ENCODE measurements around the gene CCL27. TPM values are rescaled to one million over a fixed set of nuclear protein-coding genes. Genes with fewer than 3 reads are reported as not detected.

Gene CCL27
- total RNA-seq, 1 experiment from 2014 or later = 0.68 TPM

DNA sequence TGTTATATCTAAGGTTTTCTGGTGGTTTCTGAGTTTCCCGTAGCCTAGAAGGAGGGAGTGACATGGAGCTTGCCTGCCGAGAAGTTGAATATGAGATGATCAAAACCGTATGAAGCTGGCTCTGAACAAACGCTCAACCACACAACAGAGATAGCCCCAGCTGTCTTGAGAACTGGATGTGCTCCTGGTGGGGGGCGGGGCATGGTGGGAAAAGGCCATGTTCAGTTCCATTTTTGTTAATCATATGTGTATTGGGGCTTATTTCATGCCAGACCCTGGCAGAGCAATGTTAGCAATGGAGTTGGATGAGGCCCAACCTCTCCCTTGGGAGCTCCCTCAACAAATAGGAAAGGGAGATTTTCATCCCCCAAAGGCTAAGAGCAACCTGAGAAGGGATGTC is 23.8 kb upstream of the CCL27 start:
- Mint-ChIP-seq H3K4me1 (peaks cover 16% of the 10 kb centered on the region), H3K27me3 (ENCODE audit: low read depth) (no peaks in the 10 kb centered on the region), H3K36me3 (no peaks in the 10 kb centered on the region), H3K4me3 (no peak overlapping the region), H3K27ac (no peak overlapping the region), H3K9me3 (no peaks in the 10 kb centered on the region)
- ChIA-PET CTCF (interaction anchor here (0.5 to 9.0 kb wide), 5 partner anchors 15 to 52 kb away, joined by 3 to 60 read pairs (median 3); no protein-coding TSS in a partner anchor), POLR2A (no interaction called here)
- ATAC-seq (no peak), DNase-seq (ENCODE audit: low spot score) (no peak)
- TF ChIP-seq EMX1 (CRISPR knock-in tag; IDR thresholded peaks at IDR 0.05) = no peak
- no peak for TF ChIP-seq CBFB (CRISPR knock-in tag; IDR thresholded peaks at IDR 0.05; ENCODE audit: low read depth)
- TF ChIP-seq, protein P1, sequence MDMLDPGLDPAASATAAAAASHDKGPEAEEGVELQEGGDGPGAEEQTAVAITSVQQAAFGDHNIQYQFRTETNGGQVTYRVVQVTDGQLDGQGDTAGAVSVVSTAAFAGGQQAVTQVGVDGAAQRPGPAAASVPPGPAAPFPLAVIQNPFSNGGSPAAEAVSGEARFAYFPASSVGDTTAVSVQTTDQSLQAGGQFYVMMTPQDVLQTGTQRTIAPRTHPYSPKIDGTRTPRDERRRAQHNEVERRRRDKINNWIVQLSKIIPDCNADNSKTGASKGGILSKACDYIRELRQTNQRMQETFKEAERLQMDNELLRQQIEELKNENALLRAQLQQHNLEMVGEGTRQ (CRISPR knock-in tag; IDR thresholded peaks at IDR 0.05) = no peak

DNA sequence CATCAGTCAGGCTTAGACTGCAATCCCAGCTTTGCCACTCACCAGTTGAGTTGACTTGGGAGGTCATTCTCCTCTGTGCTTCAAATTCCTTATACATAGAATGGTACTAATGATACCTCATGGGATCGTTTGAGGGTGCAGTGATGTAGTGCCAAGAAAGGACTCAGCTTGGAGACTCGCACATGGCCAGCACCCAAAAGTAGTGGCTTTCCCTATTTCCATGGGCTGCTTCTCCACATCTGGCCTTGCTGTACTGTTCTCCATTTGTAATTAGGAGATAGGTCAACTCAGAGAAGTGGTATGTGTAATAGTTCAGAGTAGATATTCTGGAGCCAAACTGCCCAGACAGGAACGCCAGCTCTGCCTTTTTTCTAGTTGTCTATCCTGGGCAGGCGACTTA is 23.1 kb upstream of the CCL27 start:
- H3K36me3 Mint-ChIP-seq = no peaks in the 10 kb centered on the region
- CTCF ChIA-PET = interaction anchor here (1.4 to 9.0 kb wide), 4 partner anchors 15 to 52 kb away, joined by 3 to 60 read pairs (median 13); no protein-coding TSS in a partner anchor
- H3K9me3 Mint-ChIP-seq = no peaks in the 10 kb centered on the region
- TF ChIP-seq GTF2I (CRISPR knock-in tag; conservative IDR thresholded peaks at IDR 0.05) = no peak
- TF ChIP-seq OVOL2 (CRISPR knock-in tag; IDR thresholded peaks at IDR 0.05; ENCODE audit: borderline replicate concordance) = no peak
- no peak for TF ChIP-seq ZNF121 (CRISPR knock-in tag; IDR thresholded peaks at IDR 0.05)
- TF ChIP-seq TCF7 (CRISPR knock-in tag; IDR thresholded peaks at IDR 0.05; ENCODE audit: low read depth) = no peak
- no peak for TF ChIP-seq JUN (CRISPR knock-in tag; IDR thresholded peaks at IDR 0.05)
- TF ChIP-seq, protein P2, sequence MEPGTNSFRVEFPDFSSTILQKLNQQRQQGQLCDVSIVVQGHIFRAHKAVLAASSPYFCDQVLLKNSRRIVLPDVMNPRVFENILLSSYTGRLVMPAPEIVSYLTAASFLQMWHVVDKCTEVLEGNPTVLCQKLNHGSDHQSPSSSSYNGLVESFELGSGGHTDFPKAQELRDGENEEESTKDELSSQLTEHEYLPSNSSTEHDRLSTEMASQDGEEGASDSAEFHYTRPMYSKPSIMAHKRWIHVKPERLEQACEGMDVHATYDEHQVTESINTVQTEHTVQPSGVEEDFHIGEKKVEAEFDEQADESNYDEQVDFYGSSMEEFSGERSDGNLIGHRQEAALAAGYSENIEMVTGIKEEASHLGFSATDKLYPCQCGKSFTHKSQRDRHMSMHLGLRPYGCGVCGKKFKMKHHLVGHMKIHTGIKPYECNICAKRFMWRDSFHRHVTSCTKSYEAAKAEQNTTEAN (CRISPR knock-in tag; IDR thresholded peaks at IDR 0.05) = no peak
- TF ChIP-seq TP53 (CRISPR knock-in tag; IDR thresholded peaks at IDR 0.05) = no peak
- TF ChIP-seq ETV6 (CRISPR knock-in tag; IDR thresholded peaks at IDR 0.05) = no peak
- TF ChIP-seq, protein P3, sequence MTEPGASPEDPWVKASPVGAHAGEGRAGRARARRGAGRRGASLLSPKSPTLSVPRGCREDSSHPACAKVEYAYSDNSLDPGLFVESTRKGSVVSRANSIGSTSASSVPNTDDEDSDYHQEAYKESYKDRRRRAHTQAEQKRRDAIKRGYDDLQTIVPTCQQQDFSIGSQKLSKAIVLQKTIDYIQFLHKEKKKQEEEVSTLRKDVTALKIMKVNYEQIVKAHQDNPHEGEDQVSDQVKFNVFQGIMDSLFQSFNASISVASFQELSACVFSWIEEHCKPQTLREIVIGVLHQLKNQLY (CRISPR knock-in tag; IDR thresholded peaks at IDR 0.05) = no peak
- TF ChIP-seq, protein P4, sequence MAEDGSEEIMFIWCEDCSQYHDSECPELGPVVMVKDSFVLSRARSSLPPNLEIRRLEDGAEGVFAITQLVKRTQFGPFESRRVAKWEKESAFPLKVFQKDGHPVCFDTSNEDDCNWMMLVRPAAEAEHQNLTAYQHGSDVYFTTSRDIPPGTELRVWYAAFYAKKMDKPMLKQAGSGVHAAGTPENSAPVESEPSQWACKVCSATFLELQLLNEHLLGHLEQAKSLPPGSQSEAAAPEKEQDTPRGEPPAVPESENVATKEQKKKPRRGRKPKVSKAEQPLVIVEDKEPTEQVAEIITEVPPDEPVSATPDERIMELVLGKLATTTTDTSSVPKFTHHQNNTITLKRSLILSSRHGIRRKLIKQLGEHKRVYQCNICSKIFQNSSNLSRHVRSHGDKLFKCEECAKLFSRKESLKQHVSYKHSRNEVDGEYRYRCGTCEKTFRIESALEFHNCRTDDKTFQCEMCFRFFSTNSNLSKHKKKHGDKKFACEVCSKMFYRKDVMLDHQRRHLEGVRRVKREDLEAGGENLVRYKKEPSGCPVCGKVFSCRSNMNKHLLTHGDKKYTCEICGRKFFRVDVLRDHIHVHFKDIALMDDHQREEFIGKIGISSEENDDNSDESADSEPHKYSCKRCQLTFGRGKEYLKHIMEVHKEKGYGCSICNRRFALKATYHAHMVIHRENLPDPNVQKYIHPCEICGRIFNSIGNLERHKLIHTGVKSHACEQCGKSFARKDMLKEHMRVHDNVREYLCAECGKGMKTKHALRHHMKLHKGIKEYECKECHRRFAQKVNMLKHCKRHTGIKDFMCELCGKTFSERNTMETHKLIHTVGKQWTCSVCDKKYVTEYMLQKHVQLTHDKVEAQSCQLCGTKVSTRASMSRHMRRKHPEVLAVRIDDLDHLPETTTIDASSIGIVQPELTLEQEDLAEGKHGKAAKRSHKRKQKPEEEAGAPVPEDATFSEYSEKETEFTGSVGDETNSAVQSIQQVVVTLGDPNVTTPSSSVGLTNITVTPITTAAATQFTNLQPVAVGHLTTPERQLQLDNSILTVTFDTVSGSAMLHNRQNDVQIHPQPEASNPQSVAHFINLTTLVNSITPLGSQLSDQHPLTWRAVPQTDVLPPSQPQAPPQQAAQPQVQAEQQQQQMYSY (CRISPR knock-in tag; IDR thresholded peaks at IDR 0.05) = no peak
- TF ChIP-seq, protein P5, sequence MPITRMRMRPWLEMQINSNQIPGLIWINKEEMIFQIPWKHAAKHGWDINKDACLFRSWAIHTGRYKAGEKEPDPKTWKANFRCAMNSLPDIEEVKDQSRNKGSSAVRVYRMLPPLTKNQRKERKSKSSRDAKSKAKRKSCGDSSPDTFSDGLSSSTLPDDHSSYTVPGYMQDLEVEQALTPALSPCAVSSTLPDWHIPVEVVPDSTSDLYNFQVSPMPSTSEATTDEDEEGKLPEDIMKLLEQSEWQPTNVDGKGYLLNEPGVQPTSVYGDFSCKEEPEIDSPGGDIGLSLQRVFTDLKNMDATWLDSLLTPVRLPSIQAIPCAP (CRISPR knock-in tag; IDR thresholded peaks at IDR 0.05) = no peak
- no peak overlapping the region for H3K4me3 Mint-ChIP-seq
- DNase-seq (ENCODE audit: low spot score) (no peak), ATAC-seq (no peak)
- H3K27ac Mint-ChIP-seq = no peak overlapping the region
- H3K27me3 Mint-ChIP-seq (ENCODE audit: low read depth) = no peaks in the 10 kb centered on the region
- peaks cover 16% of the 10 kb centered on the region for H3K4me1 Mint-ChIP-seq
- POLR2A ChIA-PET = no interaction called here

DNA sequence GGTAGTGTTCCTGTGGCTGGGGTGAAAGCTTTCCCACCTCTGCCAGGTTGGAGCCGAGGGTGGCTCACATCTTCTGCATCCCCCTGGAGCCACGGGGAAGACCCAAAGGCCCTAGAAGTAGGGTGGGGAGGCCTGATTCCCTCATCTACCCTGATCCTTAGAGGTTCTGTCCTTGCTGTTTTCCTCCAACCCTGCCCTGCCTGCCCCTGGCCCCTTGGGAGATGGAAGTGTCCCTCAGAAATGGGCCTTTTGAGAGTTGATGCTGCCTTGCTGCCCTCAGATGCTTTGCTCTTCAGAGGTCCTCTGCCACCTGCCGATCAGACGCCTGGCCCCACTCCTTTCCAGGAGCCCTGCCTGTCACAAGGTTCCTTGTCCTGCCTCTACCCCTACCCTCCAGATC is 22.4 kb upstream of the CCL27 start:
- H3K9me3 Mint-ChIP-seq = no peaks in the 10 kb centered on the region
- no peaks in the 10 kb centered on the region for H3K36me3 Mint-ChIP-seq
- no peak for ATAC-seq
- DNase-seq (ENCODE audit: low spot score) = no peak
- H3K27me3 Mint-ChIP-seq (ENCODE audit: low read depth) = no peaks in the 10 kb centered on the region
- TF ChIP-seq ZNF671 (CRISPR knock-in tag; IDR thresholded peaks at IDR 0.05) (no peak), MYBL2 (CRISPR knock-in tag; IDR thresholded peaks at IDR 0.05) (no peak), ZNF219 (CRISPR knock-in tag; IDR thresholded peaks at IDR 0.05; ENCODE audit: borderline replicate concordance) (no peak)
- TF ChIP-seq, protein P3 (CRISPR knock-in tag; IDR thresholded peaks at IDR 0.05) = no peak
- TF ChIP-seq, protein P6, sequence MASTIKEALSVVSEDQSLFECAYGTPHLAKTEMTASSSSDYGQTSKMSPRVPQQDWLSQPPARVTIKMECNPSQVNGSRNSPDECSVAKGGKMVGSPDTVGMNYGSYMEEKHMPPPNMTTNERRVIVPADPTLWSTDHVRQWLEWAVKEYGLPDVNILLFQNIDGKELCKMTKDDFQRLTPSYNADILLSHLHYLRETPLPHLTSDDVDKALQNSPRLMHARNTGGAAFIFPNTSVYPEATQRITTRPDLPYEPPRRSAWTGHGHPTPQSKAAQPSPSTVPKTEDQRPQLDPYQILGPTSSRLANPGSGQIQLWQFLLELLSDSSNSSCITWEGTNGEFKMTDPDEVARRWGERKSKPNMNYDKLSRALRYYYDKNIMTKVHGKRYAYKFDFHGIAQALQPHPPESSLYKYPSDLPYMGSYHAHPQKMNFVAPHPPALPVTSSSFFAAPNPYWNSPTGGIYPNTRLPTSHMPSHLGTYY (CRISPR knock-in tag; IDR thresholded peaks at IDR 0.05) = no peak
- no peak overlapping the region for H3K27ac Mint-ChIP-seq
- H3K4me3 Mint-ChIP-seq = no peak overlapping the region
- CTCF ChIA-PET = interaction anchor here (1.8 to 9.0 kb wide), 3 partner anchors 16 to 20 kb away, joined by 3 to 60 read pairs (median 23); no protein-coding TSS in a partner anchor
- POLR2A ChIA-PET = no interaction called here
- H3K4me1 Mint-ChIP-seq = peaks cover 16% of the 10 kb centered on the region
